GM12873 (cell line): ENCODE measurements around the gene STOX2.

Experiments used
- CTCF ChIP-seq: IDR thresholded peaks from 2 replicates; pipeline ENCODE4 v1.5.1; 2012; ENCODE audit warnings: low read depth, mild to moderate bottlenecking, moderate library complexity, low read length, control low read depth; ENCODE audit not compliant: insufficient read depth; ENCODE audit errors: missing control alignments

The STOX2 gene

GRCh38 chr4:183971929-183972490 is 66.9 kb downstream of the STOX2 start:
- no peak for TF ChIP-seq CTCF

- no peak for TF ChIP-seq CTCF
Measured at GRCh38 chr4:183977707-183978106, 72.6 kb downstream of the STOX2 start.

- no peak for TF ChIP-seq CTCF
Measured at GRCh38 chr4:183984566-183984965, 79.5 kb downstream of the STOX2 start.

GRCh38 chr4:183985786-183986185 is 80.7 kb downstream of the STOX2 start:
- no peak for TF ChIP-seq CTCF

- no peak for TF ChIP-seq CTCF
Measured at GRCh38 chr4:183986291-183986970, 81.3 kb downstream of the STOX2 start.

- TF ChIP-seq CTCF, result no peak
Measured at GRCh38 chr4:183986971-183987946, 82.2 kb downstream of the STOX2 start.

GRCh38 chr4:183987987-183988392 is 82.9 kb downstream of the STOX2 start:
- no peak for TF ChIP-seq CTCF
